ENCODE measurements around the gene FKBP10.

DNA sequence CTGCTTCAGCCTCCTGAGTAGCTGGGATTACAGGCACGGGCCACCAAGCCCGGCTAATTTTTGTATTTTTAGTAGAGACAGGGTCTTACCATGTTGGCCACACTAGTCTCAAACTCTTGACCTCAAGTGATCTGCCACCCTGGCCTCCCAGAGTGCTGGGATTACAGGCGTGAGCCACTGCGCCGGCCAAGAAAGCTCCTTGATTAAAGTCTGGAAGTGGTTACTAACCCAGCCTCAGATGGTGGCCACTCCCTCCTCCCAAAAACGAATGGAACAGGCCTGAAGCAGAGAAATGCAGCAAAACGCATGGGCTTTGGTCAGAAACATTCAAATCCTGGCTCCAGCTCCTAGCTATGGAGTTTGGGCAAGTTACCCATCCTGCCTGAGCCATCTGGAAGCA is 11.3 kb downstream of the FKBP10 start:
- TF ChIP-seq, protein P1, sequence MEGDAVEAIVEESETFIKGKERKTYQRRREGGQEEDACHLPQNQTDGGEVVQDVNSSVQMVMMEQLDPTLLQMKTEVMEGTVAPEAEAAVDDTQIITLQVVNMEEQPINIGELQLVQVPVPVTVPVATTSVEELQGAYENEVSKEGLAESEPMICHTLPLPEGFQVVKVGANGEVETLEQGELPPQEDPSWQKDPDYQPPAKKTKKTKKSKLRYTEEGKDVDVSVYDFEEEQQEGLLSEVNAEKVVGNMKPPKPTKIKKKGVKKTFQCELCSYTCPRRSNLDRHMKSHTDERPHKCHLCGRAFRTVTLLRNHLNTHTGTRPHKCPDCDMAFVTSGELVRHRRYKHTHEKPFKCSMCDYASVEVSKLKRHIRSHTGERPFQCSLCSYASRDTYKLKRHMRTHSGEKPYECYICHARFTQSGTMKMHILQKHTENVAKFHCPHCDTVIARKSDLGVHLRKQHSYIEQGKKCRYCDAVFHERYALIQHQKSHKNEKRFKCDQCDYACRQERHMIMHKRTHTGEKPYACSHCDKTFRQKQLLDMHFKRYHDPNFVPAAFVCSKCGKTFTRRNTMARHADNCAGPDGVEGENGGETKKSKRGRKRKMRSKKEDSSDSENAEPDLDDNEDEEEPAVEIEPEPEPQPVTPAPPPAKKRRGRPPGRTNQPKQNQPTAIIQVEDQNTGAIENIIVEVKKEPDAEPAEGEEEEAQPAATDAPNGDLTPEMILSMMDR (IDR thresholded peaks at IDR 0.05): no peak
- TF ChIP-seq POLR2AphosphoS5 (IDR thresholded peaks at IDR 0.05): no peak

All from breast epithelium (tissue), 3 donors.